ENCODE results near the gene COLEC12.

DNA sequence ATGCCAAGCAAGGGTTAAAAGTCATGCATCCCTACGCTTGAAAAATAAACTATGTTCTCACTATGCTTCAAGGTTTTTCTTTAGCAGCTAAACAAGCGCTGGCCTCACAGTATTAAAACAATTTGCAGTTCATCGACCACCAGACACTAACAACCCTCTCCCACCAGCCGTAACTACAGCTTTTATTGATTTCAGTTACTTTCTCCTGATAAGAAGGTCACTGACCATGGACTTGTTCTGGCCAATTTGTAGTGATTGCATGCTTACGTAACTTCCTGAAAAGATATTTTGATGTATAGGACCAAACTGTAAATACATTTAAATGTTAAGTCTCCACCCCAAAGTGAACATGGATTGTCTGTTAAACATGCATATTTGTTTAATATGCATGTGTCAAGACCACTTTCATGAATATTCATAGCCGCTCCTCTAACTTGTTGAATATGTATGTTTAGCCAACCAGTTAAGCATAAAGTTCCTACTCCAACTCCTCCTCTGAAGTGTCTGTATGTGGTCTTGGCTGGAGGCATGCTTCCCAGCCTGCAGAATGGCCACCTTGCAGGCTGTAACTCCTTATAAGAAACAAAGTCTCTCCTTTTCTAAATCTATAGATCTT lies 230.9 kb downstream of the COLEC12 start:
- no peak for TF ChIP-seq ESRRG (CRISPR knock-in tag; IDR thresholded peaks at IDR 0.05)
- TF ChIP-seq, protein P1, sequence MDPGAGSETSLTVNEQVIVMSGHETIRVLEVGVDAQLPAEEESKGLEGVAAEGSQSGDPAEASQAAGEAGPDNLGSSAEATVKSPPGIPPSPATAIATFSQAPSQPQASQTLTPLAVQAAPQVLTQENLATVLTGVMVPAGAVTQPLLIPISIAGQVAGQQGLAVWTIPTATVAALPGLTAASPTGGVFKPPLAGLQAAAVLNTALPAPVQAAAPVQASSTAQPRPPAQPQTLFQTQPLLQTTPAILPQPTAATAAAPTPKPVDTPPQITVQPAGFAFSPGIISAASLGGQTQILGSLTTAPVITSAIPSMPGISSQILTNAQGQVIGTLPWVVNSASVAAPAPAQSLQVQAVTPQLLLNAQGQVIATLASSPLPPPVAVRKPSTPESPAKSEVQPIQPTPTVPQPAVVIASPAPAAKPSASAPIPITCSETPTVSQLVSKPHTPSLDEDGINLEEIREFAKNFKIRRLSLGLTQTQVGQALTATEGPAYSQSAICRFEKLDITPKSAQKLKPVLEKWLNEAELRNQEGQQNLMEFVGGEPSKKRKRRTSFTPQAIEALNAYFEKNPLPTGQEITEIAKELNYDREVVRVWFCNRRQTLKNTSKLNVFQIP (CRISPR knock-in tag; IDR thresholded peaks at IDR 0.05; ENCODE audit: borderline replicate concordance, low read depth), result no peak
- TF ChIP-seq PATZ1 (CRISPR knock-in tag; IDR thresholded peaks at IDR 0.05; ENCODE audit: borderline replicate concordance), result no peak
- no peak for TF ChIP-seq ZC3H10 (CRISPR knock-in tag; IDR thresholded peaks at IDR 0.05)
- no peak for TF ChIP-seq ZFP3 (CRISPR knock-in tag; IDR thresholded peaks at IDR 0.05)
- no peak for TF ChIP-seq SNAI2 (CRISPR knock-in tag; IDR thresholded peaks at IDR 0.05)
- TF ChIP-seq ZNF8 (CRISPR knock-in tag; IDR thresholded peaks at IDR 0.05), result no peak
- TF ChIP-seq ZNF70 (CRISPR knock-in tag; IDR thresholded peaks at IDR 0.05), result no peak
- no peak for TF ChIP-seq TCF4 (CRISPR knock-in tag; IDR thresholded peaks at IDR 0.05; ENCODE audit: borderline replicate concordance)
- TF ChIP-seq CREB5 (CRISPR knock-in tag; IDR thresholded peaks at IDR 0.05; ENCODE audit: low read depth), result no peak

All from SK-N-SH treated with all-trans-retinoic acid at 6 μM for 48 hours (cell line).